H9 (cell line): ENCODE measurements around the gene PAGR1. TPM values are rescaled to one million over a fixed set of nuclear protein-coding genes. Genes with fewer than 3 reads are reported as not detected.

Source experiments
- DNase-seq: peaks from one replicate; pipeline ENCODE4 v3.0.0-alpha.2; 2017
- H2AFZ ChIP-seq: one replicate; pipeline ENCODE4 v1.6.1; 2013; ENCODE audit warnings: mild to moderate bottlenecking, low read length, control low read depth, moderate library complexity
- H2AK5ac ChIP-seq: 2 replicates; pipeline ENCODE4 v1.6.1; 2013; ENCODE audit warnings: low read length, control low read depth, mixed read lengths; ENCODE audit not compliant: insufficient read length
- H2BK120ac ChIP-seq: one replicate; pipeline ENCODE4 v1.6.1; 2013; ENCODE audit warnings: low read depth, mild to moderate bottlenecking, low read length, control low read depth, inconsistent platforms; ENCODE audit not compliant: poor library complexity, severe bottlenecking
- H2BK12ac ChIP-seq: 2 replicates; pipeline ENCODE4 v1.6.1; 2013; ENCODE audit warnings: low read length, control low read depth, mixed read lengths, low read depth; ENCODE audit not compliant: insufficient read length
- H2BK15ac ChIP-seq: 2 replicates; pipeline ENCODE4 v1.6.1; 2013; ENCODE audit warnings: low read depth, low read length, control low read depth
- H2BK20ac ChIP-seq: one replicate; pipeline ENCODE4 v1.6.1; 2013; ENCODE audit warnings: low read depth, mild to moderate bottlenecking, low read length, control low read depth, inconsistent platforms; ENCODE audit not compliant: poor library complexity, severe bottlenecking
- H2BK5ac ChIP-seq: 2 replicates; pipeline ENCODE4 v1.6.1; 2013; ENCODE audit warnings: low read length, control low read depth, mixed read lengths; ENCODE audit not compliant: insufficient read length
- H3K14ac ChIP-seq: 2 replicates; pipeline ENCODE4 v1.6.1; 2013; ENCODE audit warnings: low read length, control low read depth; ENCODE audit not compliant: insufficient read depth
- H3K18ac ChIP-seq: 2 replicates; pipeline ENCODE4 v1.6.1; 2013; ENCODE audit warnings: low read depth, mild to moderate bottlenecking, mixed read lengths, low read length, control low read depth; ENCODE audit not compliant: insufficient read length
- H3K23ac ChIP-seq: 2 replicates; pipeline ENCODE4 v1.6.1; 2013; ENCODE audit warnings: low read length, control low read depth, mixed read lengths, low read depth; ENCODE audit not compliant: insufficient read length
- H3K23me2 ChIP-seq: 2 replicates; pipeline ENCODE4 v1.6.1; 2013; ENCODE audit warnings: low read depth, mild to moderate bottlenecking, mixed read lengths, low read length, control low read depth; ENCODE audit not compliant: insufficient read length, poor library complexity, severe bottlenecking
- H3K27ac ChIP-seq: 2 replicates; pipeline ENCODE4 v1.5.1; 2013; ENCODE audit warnings: low read length, control low read depth, mixed read lengths, low read depth; ENCODE audit not compliant: insufficient read length
- H3K27me3 ChIP-seq: 2 replicates; pipeline ENCODE4 v1.6.1; 2013; ENCODE audit warnings: low read length, control low read depth, inconsistent platforms; ENCODE audit not compliant: insufficient read depth
- H3K4ac ChIP-seq: 2 replicates; pipeline ENCODE4 v1.6.1; 2013; ENCODE audit warnings: low read depth, mild to moderate bottlenecking, control low read depth, inconsistent platforms, low read length, moderate library complexity
- H3K4me1 ChIP-seq: 2 replicates; pipeline ENCODE4 v1.6.1; 2013; ENCODE audit warnings: low read length, control low read depth, inconsistent platforms; ENCODE audit not compliant: insufficient read depth
- H3K4me2 ChIP-seq: 2 replicates; pipeline ENCODE4 v1.6.1; 2013; ENCODE audit warnings: low read length, control low read depth, mixed read lengths; ENCODE audit not compliant: insufficient read length, insufficient read depth
- H3K56ac ChIP-seq: 2 replicates; pipeline ENCODE4 v1.6.1; 2013; ENCODE audit warnings: low read depth, mild to moderate bottlenecking, mixed read lengths, low read length, control low read depth; ENCODE audit not compliant: insufficient read length
- H3K79me1 ChIP-seq: 2 replicates; pipeline ENCODE4 v1.6.1; 2013; ENCODE audit warnings: low read depth, mild to moderate bottlenecking, moderate library complexity, low read length, control low read depth, inconsistent platforms; ENCODE audit not compliant: insufficient read depth, poor library complexity, severe bottlenecking
- H3K79me2 ChIP-seq: 2 replicates; pipeline ENCODE4 v1.6.1; 2013; ENCODE audit warnings: low read length, control low read depth, inconsistent platforms; ENCODE audit not compliant: insufficient read depth
- H3K9ac ChIP-seq: 2 replicates; pipeline ENCODE4 v1.6.1; 2013; ENCODE audit warnings: low read length, control low read depth, mixed read lengths; ENCODE audit not compliant: insufficient read length; ENCODE audit errors: extremely low read depth
- H3K9me3 ChIP-seq: one replicate; pipeline ENCODE4 v1.6.1; 2013; ENCODE audit warnings: low read depth, low read length, inconsistent platforms; ENCODE audit not compliant: control insufficient read depth
- H3T11ph ChIP-seq: one replicate; pipeline ENCODE4 v1.6.1; 2013; ENCODE audit warnings: mild to moderate bottlenecking, low read length, control low read depth, inconsistent platforms
- H4K20me1 ChIP-seq: one replicate; pipeline ENCODE4 v1.6.1; 2013; ENCODE audit not compliant: control insufficient read depth, insufficient read length, insufficient read depth
- H4K5ac ChIP-seq: 2 replicates; pipeline ENCODE4 v1.6.1; 2013; ENCODE audit warnings: low read depth, mild to moderate bottlenecking, mixed read lengths, low read length, control low read depth; ENCODE audit not compliant: insufficient read length
- H4K8ac ChIP-seq: replicated peaks from 2 replicates; pipeline ENCODE4 v1.6.1; 2013; ENCODE audit warnings: low read length, control low read depth, mixed read lengths, low read depth; ENCODE audit not compliant: insufficient read length
- H4K91ac ChIP-seq: 2 replicates; pipeline ENCODE4 v1.6.1; 2013; ENCODE audit warnings: low read depth, mild to moderate bottlenecking, moderate library complexity, mixed read lengths, low read length, control low read depth; ENCODE audit not compliant: insufficient read length
- H3K27ac Mint-ChIP-seq, 3 experiments: 2 replicates in 2 of 3; 3 replicates in 1 of 3; pipeline ENCODE4 v1.8.0; 2020 to 2021; ENCODE audit warnings: mixed read lengths in 3 of 3, mild to moderate bottlenecking in 1 of 3, moderate library complexity in 1 of 3
- H3K27me3 Mint-ChIP-seq: 2 replicates; pipeline ENCODE4 v1.8.0; 2021; ENCODE audit warnings: low read depth, mild to moderate bottlenecking, moderate library complexity, mixed read lengths
- H3K36me3 Mint-ChIP-seq, 3 experiments: 2 replicates in 2 of 3; 3 replicates in 1 of 3; pipeline ENCODE4 v1.8.0; 2020 to 2021; ENCODE audit warnings: low read depth in 3 of 3, mixed read lengths in 3 of 3; ENCODE audit not compliant: insufficient read depth in 1 of 3
- H3K4me1 Mint-ChIP-seq, 2 experiments: 2 replicates each; pipeline ENCODE4 v1.8.0; 2020; ENCODE audit warnings: mixed read lengths in 2 of 2
- H3K4me3 Mint-ChIP-seq, 2 experiments: 2 replicates in 1 of 2; 3 replicates in 1 of 2; pipeline ENCODE4 v1.8.0; 2020 to 2021; ENCODE audit warnings: mild to moderate bottlenecking in 2 of 2, mixed read lengths in 2 of 2, moderate library complexity in 1 of 2
- H3K9me3 Mint-ChIP-seq, 2 experiments: 2 replicates in 1 of 2; 3 replicates in 1 of 2; pipeline ENCODE4 v1.8.0; 2020; ENCODE audit warnings: mild to moderate bottlenecking in 2 of 2, mixed read lengths in 2 of 2, moderate library complexity in 1 of 2
- CTCF ChIP-seq: fragments of 200-600 bp; sonication (generic); conservative IDR thresholded peaks from 3 replicates; pipeline ENCODE4 v1.8.0; 2021; ENCODE audit warnings: antibody characterized with exemption, mild to moderate bottlenecking
- WGBS: extraction: QIAGEN DNeasy Blood & Tissue Kit; methylation state at CpG from one replicate; pipeline ENCODE4 v1.1.7; 2013; ENCODE audit warnings: missing lambda C conversion rate, low lambda C conversion rate, mixed read lengths; ENCODE audit not compliant: insufficient read length; ENCODE audit errors: extremely low coverage; 5-methylcytosine and 5-hydroxymethylcytosine counted together
- total RNA-seq: library from RNA; stranded (reverse); gene quantifications from 2 replicates; pipeline ENCODE4 v1.2.1, GENCODE V29; 2021

Gene PAGR1
- total RNA-seq, 1 experiment from 2014 or later, result 65.3 TPM

- DNase-seq, result no peak
- Histone ChIP-seq H2BK5ac (no peak overlapping the region), H3K79me2 (no peaks in the 10 kb centered on the region), H2BK15ac (no peak overlapping the region), H3K14ac (no peak overlapping the region), H4K20me1 (no peaks in the 10 kb centered on the region), H2AFZ (no peak overlapping the region), H3K4me2 (no peak overlapping the region), H3K27me3 (no peaks in the 10 kb centered on the region), H4K8ac (no peak overlapping the region), H4K5ac (no peak overlapping the region), H3T11ph (no peak overlapping the region), H3K9me3 (no peaks in the 10 kb centered on the region), H3K27ac (no peak overlapping the region), H3K56ac (no peak overlapping the region), H3K9ac (no peak overlapping the region), H2BK120ac (no peak overlapping the region), H3K4me1 (no peaks in the 10 kb centered on the region), H4K91ac (no peak overlapping the region), H2BK12ac (no peak overlapping the region), H2BK20ac (no peak overlapping the region), H2AK5ac (no peak overlapping the region), H3K79me1 (no peaks in the 10 kb centered on the region), H3K23me2 (no peaks in the 10 kb centered on the region), H3K23ac (no peak overlapping the region), H3K4ac (no peak overlapping the region), H3K18ac (no peak overlapping the region)
- no peak overlapping the region; a peak in 1 of 7 replicates for H3K27ac Mint-ChIP-seq
- H3K4me1 Mint-ChIP-seq, result no peaks in the 10 kb centered on the region
- no CpG with 5 or more reads among the region's 9 CpGs for WGBS
- no peaks in the 10 kb centered on the region for H3K9me3 Mint-ChIP-seq
- TF ChIP-seq CTCF, result peak; percentile 29; the same call in 2 of the 3 replicates
- peaks cover 0 to 5% (median 0%) of the 10 kb centered on the region in 3 experiments; a peak in 2 of 7 replicates for H3K36me3 Mint-ChIP-seq
- no peaks in the 10 kb centered on the region for H3K27me3 Mint-ChIP-seq
- H3K4me3 Mint-ChIP-seq, result no peak overlapping the region
These were observed 26.9 kb downstream of the PAGR1 start for GRCh38 chr16:29842732-29843346.
